ENCODE results near the gene CTNNA1. TPM values are rescaled to one million over a fixed set of nuclear protein-coding genes. Genes with fewer than 3 reads are reported as not detected.
"Not testable (repeated sequence)": the region's sequence is repeated elsewhere in the genome, so short reads cannot be mapped to it uniquely, and the experiment has no call there.

CTNNA1 gene
- total RNA-seq, 1 donor from 2014 or later: 427 TPM

DNA sequence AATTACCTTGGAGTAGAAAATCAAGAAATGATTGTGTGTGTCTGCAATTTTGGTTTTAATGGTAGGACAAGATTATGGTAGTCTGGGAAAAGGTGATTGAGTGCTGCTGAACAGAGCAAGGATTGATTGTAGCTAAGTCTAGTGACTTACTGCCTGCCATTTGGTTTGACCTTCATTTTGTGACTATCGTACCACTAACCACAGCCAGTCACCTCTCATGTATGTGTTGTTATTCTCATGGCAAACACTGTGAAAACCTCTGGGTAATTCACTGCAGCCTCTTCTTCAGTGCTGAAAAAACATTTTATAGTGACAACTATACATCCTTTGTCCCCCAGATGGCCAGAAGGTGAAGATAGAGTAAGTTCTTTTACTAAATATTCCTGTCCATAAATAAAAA lies 37.5 kb downstream of the CTNNA1 start:
- intact Hi-C loops (cut with DNase I): no loop called here

DNA sequence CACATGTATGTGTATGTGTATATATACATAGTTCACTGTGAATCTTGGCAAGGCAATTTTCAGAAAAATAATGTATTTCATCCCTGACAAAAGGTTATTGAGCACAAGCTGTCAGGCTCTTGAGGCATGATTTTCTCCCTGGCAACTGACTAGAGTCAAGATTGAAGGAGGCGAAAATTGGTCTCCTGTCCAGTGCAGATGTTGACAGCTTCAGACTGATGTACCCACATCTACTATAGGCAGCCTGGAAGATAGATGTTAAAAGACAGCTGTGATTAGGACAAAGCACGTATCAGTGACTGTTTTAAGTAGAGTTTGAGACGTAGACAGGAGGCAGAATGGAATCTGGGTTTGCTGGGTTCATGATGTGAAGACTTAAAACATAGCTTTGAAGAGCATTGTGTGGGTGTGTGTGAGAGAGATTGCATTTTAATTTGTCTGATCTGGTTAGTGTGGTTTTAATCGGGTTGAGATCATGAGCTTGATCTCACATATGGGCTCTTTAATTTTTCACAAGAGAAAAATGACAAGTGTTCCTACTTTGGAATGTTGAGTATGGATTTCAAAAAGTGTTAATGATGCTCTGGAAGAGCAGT lies 39.1 kb downstream of the CTNNA1 start:
- intact Hi-C loops (cut with DNase I): no loop called here
- no peak for DNase-seq (ENCODE audit: low spot score)

More for the DNA sequence above, 37.5 kb downstream of the CTNNA1 start:
- no peak for DNase-seq (ENCODE audit: low spot score)

DNA sequence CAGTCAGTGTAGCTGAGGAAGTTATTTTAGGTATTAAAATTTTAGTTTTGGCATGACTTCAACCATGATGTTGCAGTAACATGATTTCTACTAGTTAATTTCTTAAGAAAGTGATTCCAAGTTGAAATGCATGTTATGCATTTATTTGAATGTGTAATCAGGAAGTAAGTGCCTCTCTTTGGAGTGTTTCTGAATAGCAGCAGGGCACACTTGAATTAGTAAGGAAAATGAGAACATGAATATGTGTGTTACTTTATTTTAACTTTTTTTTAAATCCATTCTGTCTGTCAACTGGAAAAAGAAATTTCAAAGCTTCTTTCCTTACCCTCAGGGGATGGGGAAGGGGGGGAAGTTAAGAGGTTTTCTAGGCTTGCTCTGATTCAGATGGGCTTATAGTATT lies 40.4 kb downstream of the CTNNA1 start:
- intact Hi-C loops (cut with DNase I): no loop called here
- no peak for DNase-seq (ENCODE audit: low spot score)

DNA sequence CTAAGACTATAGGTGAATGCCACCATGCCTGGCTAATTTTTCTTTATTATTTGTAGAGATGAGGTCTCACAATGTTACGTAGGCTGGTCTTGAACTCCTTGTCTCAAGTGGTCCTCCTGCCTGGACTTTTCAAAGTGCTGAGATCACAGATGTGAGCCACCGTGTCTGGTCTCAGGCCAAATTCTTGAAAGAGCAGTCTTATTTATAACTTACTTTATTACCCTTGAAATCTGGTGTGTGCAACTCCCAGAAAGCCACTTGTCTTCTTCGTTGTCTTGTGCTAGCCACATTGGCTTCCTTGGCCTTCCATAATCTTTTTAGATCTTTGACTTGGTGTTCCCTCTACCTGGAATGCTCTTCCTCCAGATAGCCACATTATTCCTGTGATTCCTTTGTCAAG lies 50.1 kb downstream of the CTNNA1 start:
- no peak for DNase-seq (ENCODE audit: low spot score)
- intact Hi-C loops (cut with DNase I): no loop called here

DNA sequence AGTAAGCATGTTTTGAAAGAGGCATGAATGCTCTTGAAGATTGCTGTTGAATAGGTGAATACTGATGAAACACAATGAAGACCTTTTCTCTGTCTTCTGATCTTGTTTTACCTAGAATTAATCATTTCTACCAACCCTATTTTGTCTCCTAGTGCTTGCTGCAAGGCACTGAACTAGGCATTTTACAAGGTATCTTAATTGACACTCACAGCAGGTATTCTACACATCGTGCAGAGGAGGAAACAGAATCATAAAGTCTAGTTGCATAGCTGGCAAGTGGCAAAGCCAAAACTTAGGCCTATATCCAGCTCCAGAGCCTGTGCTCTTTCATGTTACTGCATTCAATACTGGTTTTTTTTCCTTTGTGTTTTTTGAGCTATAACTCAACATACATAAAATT lies 50.7 kb downstream of the CTNNA1 start:
- no peak for DNase-seq (ENCODE audit: low spot score)
- intact Hi-C loops (cut with DNase I): no loop called here

DNA sequence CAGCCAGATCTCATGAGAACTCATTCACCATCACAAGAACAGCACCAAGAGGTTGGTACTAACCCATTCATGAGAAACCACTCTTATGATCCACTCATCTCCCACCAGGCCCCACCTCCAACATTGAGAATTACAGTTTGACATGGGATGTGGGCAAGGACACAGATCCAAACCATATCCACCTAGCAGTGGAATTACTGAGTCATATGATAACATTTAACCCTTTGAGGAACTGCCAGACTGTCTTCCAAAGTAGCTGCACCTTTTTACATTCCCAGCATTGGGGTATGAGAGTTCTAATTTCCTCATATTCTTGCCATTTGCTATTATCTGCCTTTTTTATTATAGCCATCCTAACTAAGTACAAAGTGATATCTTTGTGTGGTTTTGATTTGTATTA lies 51.9 kb downstream of the CTNNA1 start:
- no peak for DNase-seq (ENCODE audit: low spot score)
- intact Hi-C loops (cut with DNase I): no loop called here

DNA sequence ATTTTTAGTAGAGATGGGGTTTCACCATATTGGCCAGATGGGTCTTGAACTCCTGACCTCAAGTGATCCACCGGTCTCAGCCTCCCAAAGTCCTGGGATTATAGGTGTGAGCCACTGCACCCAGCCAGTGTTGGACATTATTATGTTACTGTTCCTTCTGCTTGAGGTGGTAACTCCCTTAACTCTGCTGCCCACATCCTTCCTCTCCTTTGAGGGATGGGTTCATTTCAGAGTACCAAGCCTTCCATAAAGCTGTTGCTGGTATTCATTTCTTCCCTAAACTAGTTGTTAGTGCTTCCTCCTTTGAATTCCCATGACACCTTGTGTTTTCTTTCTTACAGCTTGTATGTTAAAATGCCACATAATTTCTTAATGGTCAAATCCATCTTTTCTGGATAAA lies 54.0 kb downstream of the CTNNA1 start:
- intact Hi-C loops (cut with DNase I): no loop called here
- DNase-seq (ENCODE audit: low spot score): no peak

DNA sequence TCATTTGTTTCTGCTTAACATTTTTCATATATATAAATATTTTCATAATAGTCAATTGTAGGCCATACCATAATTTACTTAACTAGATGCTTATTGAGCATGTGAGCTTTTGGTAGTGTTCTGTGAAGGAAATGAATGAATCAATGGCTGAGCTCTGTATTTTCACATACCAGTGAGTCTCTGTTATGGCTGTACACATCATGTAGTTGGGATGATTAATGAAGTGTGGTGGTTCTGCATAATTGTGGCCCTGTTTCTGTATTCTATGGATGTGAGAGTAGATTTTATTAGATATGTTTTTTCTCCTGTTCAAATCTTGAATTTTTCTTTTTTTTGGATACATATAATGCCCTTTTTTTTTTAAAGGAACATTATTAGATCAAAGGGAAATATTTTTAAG lies 56.2 kb downstream of the CTNNA1 start:
- intact Hi-C loops (cut with DNase I): no loop called here
- DNase-seq (ENCODE audit: low spot score): no peak

DNA sequence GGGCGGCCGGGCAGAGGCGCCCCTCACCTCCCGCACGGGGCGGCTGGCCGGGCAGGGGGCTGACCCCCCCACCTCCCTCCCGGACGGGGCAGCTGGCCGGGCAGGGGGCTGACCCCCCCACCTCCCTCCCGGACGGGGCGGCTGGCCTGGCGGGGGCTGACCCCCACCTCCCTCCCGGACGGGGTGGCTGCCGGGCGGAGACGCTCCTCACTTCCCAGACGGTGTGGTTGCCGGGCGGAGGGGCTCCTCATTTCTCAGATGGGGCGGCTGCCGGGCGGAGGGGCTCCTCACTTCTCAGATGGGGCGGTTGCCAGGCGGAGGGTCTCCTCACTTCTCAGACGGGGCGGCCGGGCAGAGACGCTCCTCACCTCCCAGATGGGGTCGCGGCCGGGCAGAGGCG lies 57.6 kb downstream of the CTNNA1 start:
- DNase-seq (ENCODE audit: low spot score); intact Hi-C loops (cut with DNase I): not testable (repeated sequence)

DNA sequence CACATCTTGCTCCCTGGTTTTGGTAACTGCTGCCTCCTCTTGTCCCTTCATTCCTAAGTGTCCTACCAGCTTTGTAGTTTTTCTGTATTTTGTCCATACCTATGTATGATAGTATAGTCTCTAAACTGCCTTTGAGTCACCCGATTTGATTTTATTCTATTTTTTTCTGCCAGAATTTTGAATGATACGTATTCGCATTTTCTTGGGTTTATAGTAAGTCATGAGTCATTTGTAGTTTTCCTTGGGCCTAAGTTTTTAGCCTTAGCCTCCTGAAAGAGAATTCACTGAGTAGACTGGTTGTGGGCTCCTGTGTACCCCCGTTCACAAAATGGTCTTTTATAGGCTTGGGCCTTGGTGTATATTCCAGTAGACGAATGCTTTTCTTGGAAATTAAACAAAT lies 62.3 kb downstream of the CTNNA1 start:
- no peak for DNase-seq (ENCODE audit: low spot score)
- intact Hi-C loops (cut with DNase I): no loop called here

DNA sequence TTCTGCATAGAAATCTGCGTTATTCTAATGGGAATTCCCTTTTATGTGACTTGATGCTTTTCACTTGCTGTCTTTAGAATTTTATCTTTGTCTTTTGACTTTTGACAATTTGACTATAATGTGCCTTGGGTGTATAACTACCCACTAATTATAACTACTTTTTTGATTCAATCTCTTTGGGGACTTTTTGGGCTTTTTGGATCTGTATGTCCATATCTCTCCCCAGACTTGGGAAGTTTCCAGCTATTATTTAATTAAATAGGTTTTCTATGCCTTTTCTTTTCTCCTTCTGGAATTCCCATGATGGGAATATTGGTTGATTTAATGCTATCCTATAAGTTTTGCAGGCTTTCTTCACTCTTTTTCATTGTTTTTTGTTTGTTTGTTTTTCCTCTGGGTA lies 64.0 kb downstream of the CTNNA1 start:
- no peak for DNase-seq (ENCODE audit: low spot score)
- intact Hi-C loops (cut with DNase I): no loop called here

DNA sequence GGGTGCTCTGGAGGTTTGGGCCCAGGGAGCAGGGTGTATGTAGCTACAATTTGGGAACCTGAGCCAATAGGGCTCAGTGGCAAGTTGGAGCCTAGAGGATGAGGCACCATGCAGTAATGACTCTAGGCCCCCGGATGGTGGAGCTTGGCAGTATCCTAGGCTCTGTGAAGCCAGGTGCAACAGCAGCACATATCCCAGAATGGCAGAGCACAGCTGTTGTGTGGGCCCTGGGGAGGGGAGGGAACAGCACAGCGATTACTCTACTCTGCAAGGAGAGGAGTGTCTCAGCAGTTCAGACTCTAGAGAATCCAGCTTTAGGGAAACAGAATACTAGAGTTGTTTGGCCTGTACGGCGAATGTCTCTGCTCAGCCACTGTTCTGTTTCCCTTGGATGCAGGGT lies 65.9 kb downstream of the CTNNA1 start:
- intact Hi-C loops (cut with DNase I): no loop called here
- no peak for DNase-seq (ENCODE audit: low spot score)

DNA sequence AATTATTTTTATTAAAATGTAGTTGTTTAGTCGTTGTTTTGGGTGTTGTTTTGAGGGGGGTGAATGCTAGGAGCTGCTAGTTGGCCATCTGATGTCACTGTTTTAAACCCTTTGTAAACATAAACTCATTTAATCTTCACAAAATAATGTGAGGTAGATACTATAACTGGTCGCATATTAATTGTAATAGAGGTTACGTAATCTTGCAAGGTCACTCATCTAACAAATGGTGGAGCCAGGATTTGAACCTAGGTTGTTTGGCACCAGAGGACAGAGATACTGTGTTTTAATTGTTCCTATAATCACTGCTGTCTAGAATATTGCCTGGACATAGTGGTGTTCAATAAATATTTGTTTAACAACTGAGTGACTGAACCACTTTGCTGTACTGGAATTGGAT lies 67.5 kb downstream of the CTNNA1 start:
- DNase-seq (ENCODE audit: low spot score): no peak
- intact Hi-C loops (cut with DNase I): loop anchor here (10.0 kb wide), 1 partner anchor 444 kb away; no protein-coding TSS in a partner anchor

DNA sequence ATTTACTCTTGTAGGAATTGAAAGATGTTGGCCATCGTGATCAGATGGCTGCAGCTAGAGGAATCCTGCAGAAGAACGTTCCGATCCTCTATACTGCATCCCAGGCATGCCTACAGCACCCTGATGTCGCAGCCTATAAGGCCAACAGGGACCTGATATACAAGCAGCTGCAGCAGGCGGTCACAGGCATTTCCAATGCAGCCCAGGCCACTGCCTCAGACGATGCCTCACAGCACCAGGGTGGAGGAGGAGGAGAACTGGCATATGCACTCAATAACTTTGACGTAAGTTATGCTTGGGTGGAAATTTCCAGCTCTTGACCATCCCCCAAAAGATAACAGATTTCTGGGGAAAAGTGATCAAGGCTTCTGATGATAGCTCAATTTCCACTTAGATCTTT lies 71.3 kb downstream of the CTNNA1 start:
- intact Hi-C loops (cut with DNase I): loop anchor here (10.0 kb wide), 1 partner anchor 440 kb away; no protein-coding TSS in a partner anchor
- DNase-seq (ENCODE audit: low spot score): no peak

DNA sequence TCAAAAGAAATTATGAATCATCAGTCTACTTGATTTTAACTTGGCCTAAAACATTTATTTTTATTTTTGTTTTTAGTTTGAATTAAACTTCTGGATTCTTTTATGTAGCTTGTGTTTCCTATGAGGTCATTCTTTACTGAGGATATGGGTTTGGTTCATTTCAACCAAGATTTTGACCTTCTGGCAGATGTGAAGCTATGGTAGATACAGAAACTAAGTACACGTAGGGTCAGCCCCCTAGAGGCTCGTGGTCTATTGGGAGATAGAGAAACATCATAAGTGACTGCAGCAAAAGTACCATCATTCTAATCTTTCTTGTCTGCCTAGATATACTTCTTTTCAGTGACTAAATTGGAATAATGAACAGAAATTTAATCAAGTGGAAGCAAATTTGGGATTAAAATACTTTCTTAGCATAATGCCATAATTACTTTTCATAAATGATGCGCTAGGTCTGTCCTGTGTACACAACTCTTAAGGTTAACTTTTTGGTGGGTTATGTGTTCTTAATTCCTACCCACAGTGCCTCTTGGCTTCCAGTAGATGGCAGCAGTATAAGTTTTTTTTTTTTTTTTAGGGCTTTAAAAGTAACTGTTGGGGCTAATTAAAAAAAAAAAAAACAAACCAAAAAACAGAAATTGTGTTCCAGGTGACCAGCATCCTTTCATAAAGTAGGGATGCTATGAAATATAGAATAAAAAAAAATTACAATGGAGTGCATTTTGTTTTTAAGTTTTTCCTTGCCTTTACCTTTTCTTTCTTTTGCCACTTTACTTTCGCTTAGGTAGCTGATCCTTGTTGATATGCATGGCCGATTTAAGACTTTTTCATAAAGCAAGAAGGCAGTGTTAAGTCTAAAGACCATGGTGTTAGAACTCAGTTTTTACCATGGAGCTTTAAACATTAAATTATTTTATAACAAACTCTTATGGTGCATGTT lies 72.0 kb downstream of the CTNNA1 start:
- intact Hi-C loops (cut with DNase I): loop anchor here (10.0 kb wide), 1 partner anchor 440 kb away; no protein-coding TSS in a partner anchor
- no peak for DNase-seq (ENCODE audit: low spot score)

DNA sequence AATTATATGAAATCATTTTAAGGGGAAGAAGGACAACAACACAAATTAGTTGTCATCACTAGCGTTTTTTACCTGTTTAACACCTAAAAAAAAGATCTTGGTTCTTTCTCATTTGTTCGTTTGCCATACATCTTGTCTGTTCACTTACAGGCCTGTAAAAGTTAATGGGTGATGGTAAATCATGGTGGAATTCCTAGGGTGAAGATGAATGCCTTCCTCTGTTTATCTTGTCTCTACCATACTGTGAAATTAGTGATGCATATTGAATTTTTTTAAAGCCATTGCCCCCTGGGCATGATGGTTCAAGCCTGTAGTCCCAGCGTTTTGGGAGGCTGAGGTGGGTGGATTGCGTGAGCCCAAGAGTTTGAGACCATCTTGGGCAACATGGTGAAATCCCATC lies 75.3 kb downstream of the CTNNA1 start:
- intact Hi-C loops (cut with DNase I): loop anchor here (10.0 kb wide), 1 partner anchor 436 kb away; no protein-coding TSS in a partner anchor
- DNase-seq (ENCODE audit: low spot score): no peak

DNA sequence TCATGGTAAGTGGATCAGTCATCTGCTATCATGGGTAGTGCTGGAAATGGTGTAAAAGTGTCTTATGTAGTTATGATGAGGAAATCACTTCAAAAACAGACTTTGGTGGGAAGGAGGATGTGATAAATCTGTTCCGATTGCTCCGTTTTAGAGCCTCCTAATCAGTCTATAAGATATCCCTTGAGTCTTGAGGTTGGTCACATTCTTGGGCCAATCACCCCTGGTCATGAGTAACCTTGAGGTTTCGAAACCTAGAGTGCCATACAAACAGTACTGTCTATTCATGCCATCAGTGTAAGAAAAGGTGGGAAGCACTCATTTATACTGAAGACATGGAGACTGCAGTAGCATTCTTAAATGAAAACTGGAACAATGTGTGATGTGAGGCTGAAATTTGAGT lies 76.1 kb downstream of the CTNNA1 start:
- DNase-seq (ENCODE audit: low spot score): no peak
- intact Hi-C loops (cut with DNase I): loop anchor here (10.0 kb wide), 1 partner anchor 435 kb away; no protein-coding TSS in a partner anchor

DNA sequence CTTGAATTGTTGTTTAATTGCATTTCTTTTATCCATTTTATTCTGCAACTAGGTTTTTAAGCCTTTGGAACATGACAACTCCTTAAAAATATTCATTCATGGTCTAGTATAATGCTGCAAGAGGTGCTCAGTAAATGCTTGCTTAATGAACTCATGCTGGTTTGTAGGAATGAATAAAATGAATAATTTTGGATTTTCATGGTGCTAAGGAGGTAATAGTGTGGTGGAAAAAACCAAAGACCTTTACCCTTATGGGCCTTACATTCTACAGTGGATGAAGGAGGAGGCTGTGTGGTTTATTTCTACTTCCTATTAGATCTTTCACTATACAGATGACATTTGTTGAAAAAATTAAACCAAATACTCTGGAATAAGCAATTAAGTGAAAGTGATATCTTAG lies 78.5 kb downstream of the CTNNA1 start:
- DNase-seq (ENCODE audit: low spot score): no peak
- intact Hi-C loops (cut with DNase I): no loop called here

DNA sequence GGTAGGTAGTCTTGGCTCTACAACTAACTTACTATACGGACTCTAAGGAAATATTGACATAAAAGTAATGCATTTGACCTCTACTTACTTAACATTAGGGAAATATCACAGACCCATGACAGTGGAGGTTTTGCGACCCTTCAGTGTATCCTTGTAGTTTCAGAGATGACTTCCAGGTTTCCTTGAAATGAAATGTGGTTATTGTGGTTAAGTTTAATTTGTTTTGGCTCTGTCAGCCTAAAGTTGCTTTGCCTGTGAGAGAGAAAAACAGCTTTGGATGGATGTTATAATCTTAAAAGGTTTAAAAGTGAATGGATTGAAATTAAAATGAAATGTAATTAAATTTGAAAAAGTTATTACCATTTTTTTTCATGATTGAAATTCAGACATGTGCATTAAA lies 79.0 kb downstream of the CTNNA1 start:
- DNase-seq (ENCODE audit: low spot score): no peak
- intact Hi-C loops (cut with DNase I): no loop called here

DNA sequence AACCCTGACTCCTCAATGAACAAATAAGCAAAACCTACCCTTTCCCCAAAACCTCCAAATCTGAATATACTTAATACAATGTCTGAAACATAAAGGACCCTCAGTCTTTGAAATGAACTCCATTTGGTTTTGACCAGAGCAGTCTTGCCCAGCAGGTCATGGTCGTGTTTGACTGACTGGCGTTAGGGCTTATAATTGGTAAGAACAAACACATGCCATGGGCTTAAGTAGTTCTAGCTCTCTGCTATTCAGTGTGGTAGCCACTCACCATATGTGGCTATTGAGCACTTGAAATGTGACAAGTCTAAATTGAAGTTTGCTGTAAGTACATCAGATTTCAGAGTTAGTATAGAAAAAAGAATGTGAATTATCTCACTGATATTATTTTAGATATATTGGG lies 79.9 kb downstream of the CTNNA1 start:
- intact Hi-C loops (cut with DNase I): no loop called here

More for the DNA sequence above, 79.9 kb downstream of the CTNNA1 start:
- no peak for DNase-seq (ENCODE audit: low spot score)

Data from cardiac septum (tissue), 1 donor.